Upper lobe of right lung (tissue), 1 donor: ENCODE data around the gene TMEM213. TPM values are rescaled to one million over a fixed set of nuclear protein-coding genes. Genes with fewer than 3 reads are reported as not detected.

Experiments
- ATAC-seq: fragments of 200-7000 bp; cut with Tn5 transposase; one replicate; pipeline ENCODE4 v1.9.1; 2020; ENCODE audit warnings: mild to moderate bottlenecking, moderate library complexity
- DNase-seq: peaks from one replicate; pipeline ENCODE4 v3.0.0-alpha.2; 2020
- H3K27ac ChIP-seq: fragments of 200-600 bp; one replicate; pipeline ENCODE4 v1.8.0; 2022
- H3K27me3 ChIP-seq: fragments of 200-600 bp; one replicate; pipeline ENCODE4 v1.8.0; 2022; ENCODE audit warnings: mild to moderate bottlenecking
- H3K36me3 ChIP-seq: fragments of 200-600 bp; one replicate; pipeline ENCODE4 v1.8.0; 2022
- H3K4me1 ChIP-seq: fragments of 200-600 bp; one replicate; pipeline ENCODE4 v1.8.0; 2022
- H3K4me3 ChIP-seq: fragments of 200-600 bp; one replicate; pipeline ENCODE4 v1.8.0; 2022; ENCODE audit warnings: mild to moderate bottlenecking
- H3K9me3 ChIP-seq: fragments of 200-600 bp; one replicate; pipeline ENCODE4 v1.8.0; 2022
- intact Hi-C: fragments of 100-400 bp; cut with DNase I; formaldehyde crosslinking; loops from one replicate; pipeline ENCODE4 v1.11.0; 2022
- total RNA-seq: library from RNA; stranded (reverse); fragmentation: NEBNext Ultra II Directional; extraction: Animal tissue kit (Norgen Biotek cat#: 25700); gene quantifications from one replicate; pipeline ENCODE4 v1.2.1, GENCODE V29; 2021
- TF ChIP-seq, protein P1 (sequence below): fragments of 200-600 bp; IDR thresholded peaks from one replicate; pipeline ENCODE4 v1.8.0; 2022; ENCODE audit warnings: antibody characterized with exemption
- donor health status: DM: no; HTN: yes; CAD: no; lungs with severe emphysema.

Gene TMEM213
- total RNA-seq, 1 donor from 2014 or later = 9.6 TPM

DNA sequence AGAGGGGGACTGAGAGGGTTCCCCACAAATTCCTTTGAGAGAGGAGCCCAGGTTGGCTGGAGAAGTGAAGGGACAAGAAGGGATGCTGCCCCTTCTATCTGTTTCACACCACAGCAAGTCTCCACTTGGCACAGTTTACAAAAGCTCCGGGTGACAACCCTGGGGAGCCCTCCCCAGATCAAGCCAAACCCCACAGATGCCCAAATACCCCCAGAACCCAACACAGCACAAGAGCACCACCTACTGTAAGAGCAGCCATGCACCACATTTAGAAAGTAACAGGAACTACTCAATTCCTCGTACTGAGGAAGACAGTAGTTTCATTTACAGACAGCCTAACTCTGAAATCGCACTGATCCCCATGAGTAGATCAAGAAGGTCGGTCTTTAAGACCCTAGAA is 68.0 kb downstream of the TMEM213 start:
- Histone ChIP-seq H3K4me1 (no peaks in the 10 kb centered on the region), H3K36me3 (peaks cover 5% of the 10 kb centered on the region)

DNA sequence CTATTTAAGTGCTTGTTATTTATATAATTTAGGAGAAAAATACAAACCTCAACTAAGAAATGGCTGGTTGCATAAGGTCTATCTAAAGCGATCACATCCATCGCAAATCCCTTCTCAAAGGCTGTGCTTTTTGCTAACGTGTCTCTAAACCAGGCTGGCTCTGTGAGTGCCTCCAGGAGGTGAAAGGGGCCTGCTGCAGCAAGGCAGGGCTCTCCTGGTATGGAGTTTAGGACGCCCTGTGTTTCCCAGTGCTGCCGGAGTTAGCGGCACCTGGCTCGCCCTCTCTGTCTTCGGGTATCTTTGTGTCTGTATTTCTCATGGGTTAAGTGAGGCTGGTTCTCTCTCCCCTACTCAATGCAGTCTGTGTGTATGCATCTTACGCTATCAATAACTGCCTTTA is 68.6 kb downstream of the TMEM213 start:
- Histone ChIP-seq H3K27ac (no peak overlapping the region), H3K9me3 (no peaks in the 10 kb centered on the region), H3K4me3 (no peak overlapping the region), H3K36me3 (peaks cover 4% of the 10 kb centered on the region), H3K4me1 (no peaks in the 10 kb centered on the region), H3K27me3 (no peaks in the 10 kb centered on the region)
- TF ChIP-seq, protein P1, sequence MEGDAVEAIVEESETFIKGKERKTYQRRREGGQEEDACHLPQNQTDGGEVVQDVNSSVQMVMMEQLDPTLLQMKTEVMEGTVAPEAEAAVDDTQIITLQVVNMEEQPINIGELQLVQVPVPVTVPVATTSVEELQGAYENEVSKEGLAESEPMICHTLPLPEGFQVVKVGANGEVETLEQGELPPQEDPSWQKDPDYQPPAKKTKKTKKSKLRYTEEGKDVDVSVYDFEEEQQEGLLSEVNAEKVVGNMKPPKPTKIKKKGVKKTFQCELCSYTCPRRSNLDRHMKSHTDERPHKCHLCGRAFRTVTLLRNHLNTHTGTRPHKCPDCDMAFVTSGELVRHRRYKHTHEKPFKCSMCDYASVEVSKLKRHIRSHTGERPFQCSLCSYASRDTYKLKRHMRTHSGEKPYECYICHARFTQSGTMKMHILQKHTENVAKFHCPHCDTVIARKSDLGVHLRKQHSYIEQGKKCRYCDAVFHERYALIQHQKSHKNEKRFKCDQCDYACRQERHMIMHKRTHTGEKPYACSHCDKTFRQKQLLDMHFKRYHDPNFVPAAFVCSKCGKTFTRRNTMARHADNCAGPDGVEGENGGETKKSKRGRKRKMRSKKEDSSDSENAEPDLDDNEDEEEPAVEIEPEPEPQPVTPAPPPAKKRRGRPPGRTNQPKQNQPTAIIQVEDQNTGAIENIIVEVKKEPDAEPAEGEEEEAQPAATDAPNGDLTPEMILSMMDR = no peak
- ATAC-seq = no peak
- intact Hi-C loops = no loop called here
- DNase-seq = no peak

More for the DNA sequence above, 68.0 kb downstream of the TMEM213 start:
- DNase-seq (no peak), ATAC-seq (peak; percentile 55)
- Histone ChIP-seq H3K9me3 (no peaks in the 10 kb centered on the region), H3K27me3 (no peaks in the 10 kb centered on the region), H3K4me3 (no peak overlapping the region), H3K27ac (no peak overlapping the region)
- TF ChIP-seq, protein P1 = peak; percentile 29
- intact Hi-C loops = no loop called here

DNA sequence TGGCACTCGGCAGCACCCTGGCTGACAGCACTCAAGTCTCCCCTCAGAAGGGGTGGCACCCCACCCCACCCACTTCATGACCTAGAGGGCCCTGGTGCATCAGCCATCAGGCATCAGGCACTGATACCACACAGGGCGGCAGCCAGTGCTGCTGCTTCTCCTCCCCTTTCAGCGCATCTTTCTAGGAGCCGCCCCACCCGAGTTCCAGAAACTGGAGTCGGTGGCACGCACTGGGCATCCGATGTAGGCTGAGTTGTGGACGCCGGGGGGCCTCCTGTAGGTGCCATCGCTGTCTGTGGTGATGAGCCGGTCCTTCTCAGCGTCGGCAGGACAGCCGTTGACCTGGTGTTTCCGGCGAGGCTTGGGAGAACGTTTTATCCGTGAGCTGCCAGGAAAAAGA is 70.0 kb downstream of the TMEM213 start:
- Histone ChIP-seq H3K4me3 (no peak overlapping the region), H3K36me3 (peaks cover 4% of the 10 kb centered on the region), H3K9me3 (no peaks in the 10 kb centered on the region), H3K27ac (no peak overlapping the region), H3K27me3 (no peaks in the 10 kb centered on the region), H3K4me1 (no peaks in the 10 kb centered on the region)
- no peak for DNase-seq
- ATAC-seq = no peak
- intact Hi-C loops = no loop called here
- TF ChIP-seq, protein P1 = no peak

DNA sequence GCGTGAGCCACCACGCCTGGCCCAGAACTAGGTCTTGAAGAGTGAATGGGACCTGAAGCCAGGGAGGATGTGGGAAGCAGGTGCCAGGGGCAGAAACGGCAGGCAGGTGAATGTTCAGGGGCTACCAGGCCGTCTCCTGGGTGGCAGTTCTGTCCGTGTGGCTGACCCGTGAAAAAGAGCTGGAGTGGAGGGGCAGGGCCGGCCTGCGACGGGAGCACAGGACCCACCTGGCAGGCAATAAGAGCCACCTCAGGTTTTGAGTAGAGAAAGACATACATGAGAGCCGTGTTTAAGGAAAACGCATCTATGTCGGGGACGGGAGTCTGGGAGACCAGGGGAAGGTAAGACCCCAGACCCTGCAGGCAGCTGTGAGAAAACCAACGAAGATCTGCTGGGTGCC is 70.9 kb downstream of the TMEM213 start:
- TF ChIP-seq, protein P1 = no peak
- DNase-seq (no peak), ATAC-seq (no peak)
- H3K27ac ChIP-seq = no peak overlapping the region
- intact Hi-C loops = no loop called here
- H3K36me3 ChIP-seq = peaks cover 4% of the 10 kb centered on the region
- H3K4me1 ChIP-seq = no peaks in the 10 kb centered on the region
- H3K9me3 ChIP-seq = no peaks in the 10 kb centered on the region
- no peaks in the 10 kb centered on the region for H3K27me3 ChIP-seq
- H3K4me3 ChIP-seq = no peak overlapping the region

DNA sequence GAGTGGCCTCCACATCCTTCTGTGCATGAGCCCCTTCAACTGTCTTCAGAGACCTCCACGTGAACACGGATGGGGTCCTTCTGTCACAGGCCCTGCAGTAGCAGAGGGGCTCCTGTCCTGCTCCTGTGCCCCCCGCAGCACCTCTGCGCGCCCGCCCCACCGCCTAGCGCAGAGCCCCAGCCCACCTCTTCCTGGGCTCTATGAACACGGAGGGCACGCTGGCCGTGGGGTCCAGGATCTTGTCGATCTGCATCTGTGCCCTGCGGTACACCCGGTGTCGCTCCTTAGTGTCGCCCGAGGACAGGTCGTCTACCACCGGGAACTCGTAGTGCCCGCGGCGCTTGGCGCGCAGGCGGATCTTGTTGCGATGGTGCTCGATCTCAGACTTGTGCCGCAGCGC is 71.6 kb downstream of the TMEM213 start:
- Histone ChIP-seq H3K9me3 (no peaks in the 10 kb centered on the region), H3K36me3 (peaks cover 4% of the 10 kb centered on the region), H3K4me3 (no peak overlapping the region), H3K27ac (no peak overlapping the region), H3K27me3 (no peaks in the 10 kb centered on the region), H3K4me1 (no peaks in the 10 kb centered on the region)
- ATAC-seq (peak; percentile 29), DNase-seq (no peak)
- intact Hi-C loops = no loop called here
- TF ChIP-seq, protein P1 = no peak
